ENCODE measurements around the gene PARD3.

DNA sequence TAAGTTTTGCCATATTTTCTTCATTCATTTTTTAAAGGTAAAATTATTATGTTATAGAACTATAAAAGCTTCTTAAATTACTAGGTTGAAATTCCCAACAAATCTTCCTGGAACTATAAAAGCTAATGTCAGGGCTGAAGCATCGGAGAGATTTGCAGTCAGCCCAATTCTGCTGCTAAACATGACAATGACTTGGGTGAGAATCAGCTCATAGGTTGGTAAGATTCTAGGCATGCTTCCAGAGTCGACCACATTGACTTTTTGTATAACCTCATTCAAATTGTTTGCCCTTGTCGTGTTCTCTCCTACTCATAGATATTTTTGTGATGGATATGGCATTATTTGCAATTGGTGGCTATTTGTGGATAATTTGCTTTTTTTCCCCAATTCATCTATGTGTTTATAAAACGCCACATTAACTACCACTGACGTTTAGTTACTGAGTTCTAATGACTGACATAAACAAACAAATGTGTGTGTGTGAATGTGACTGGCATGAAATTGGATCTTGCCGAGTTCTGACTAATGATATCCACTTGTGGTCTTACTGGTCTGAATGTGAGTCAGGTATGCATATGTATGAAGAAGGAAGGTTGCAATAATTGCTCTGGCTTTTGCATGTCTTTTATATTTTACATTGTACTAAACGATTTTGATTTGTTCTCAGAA lies 579.8 kb downstream of the PARD3 start:
- TF ChIP-seq, protein P1, sequence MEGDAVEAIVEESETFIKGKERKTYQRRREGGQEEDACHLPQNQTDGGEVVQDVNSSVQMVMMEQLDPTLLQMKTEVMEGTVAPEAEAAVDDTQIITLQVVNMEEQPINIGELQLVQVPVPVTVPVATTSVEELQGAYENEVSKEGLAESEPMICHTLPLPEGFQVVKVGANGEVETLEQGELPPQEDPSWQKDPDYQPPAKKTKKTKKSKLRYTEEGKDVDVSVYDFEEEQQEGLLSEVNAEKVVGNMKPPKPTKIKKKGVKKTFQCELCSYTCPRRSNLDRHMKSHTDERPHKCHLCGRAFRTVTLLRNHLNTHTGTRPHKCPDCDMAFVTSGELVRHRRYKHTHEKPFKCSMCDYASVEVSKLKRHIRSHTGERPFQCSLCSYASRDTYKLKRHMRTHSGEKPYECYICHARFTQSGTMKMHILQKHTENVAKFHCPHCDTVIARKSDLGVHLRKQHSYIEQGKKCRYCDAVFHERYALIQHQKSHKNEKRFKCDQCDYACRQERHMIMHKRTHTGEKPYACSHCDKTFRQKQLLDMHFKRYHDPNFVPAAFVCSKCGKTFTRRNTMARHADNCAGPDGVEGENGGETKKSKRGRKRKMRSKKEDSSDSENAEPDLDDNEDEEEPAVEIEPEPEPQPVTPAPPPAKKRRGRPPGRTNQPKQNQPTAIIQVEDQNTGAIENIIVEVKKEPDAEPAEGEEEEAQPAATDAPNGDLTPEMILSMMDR (IDR thresholded peaks at IDR 0.05), result no peak
- TF ChIP-seq EP300 (IDR thresholded peaks at IDR 0.05) (no peak), POLR2A (IDR thresholded peaks at IDR 0.05; ENCODE audit: low read length) (no peak), BHLHE40 (IDR thresholded peaks at IDR 0.05; ENCODE audit: low read depth, low read length) (no peak), RFX5 (IDR thresholded peaks at IDR 0.05) (no peak), FOSL2 (IDR thresholded peaks at IDR 0.05) (no peak), FOSL2 (CRISPR knock-in tag; IDR thresholded peaks at IDR 0.05) (no peak), CHD4 (IDR thresholded peaks at IDR 0.05; ENCODE audit: borderline replicate concordance) (no peak), RAD21 (conservative IDR thresholded peaks at IDR 0.05 in 1 of 2, IDR thresholded peaks at IDR 0.05 in 1 of 2) (no peak)
- TF ChIP-seq, protein P2, sequence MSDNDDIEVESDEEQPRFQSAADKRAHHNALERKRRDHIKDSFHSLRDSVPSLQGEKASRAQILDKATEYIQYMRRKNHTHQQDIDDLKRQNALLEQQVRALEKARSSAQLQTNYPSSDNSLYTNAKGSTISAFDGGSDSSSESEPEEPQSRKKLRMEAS (IDR thresholded peaks at IDR 0.05), result no peak
- TF ChIP-seq, protein P3, sequence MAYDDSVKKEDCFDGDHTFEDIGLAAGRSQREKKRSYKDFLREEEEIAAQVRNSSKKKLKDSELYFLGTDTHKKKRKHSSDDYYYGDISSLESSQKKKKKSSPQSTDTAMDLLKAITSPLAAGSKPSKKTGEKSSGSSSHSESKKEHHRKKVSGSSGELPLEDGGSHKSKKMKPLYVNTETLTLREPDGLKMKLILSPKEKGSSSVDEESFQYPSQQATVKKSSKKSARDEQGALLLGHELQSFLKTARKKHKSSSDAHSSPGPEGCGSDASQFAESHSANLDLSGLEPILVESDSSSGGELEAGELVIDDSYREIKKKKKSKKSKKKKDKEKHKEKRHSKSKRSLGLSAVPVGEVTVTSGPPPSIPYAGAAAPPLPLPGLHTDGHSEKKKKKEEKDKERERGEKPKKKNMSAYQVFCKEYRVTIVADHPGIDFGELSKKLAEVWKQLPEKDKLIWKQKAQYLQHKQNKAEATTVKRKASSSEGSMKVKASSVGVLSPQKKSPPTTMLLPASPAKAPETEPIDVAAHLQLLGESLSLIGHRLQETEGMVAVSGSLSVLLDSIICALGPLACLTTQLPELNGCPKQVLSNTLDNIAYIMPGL (CRISPR knock-in tag; IDR thresholded peaks at IDR 0.05; ENCODE audit: borderline replicate concordance), result no peak

All from A549 (cell line).